Measurements from ENCODE around the gene SLC35C1.

DNA sequence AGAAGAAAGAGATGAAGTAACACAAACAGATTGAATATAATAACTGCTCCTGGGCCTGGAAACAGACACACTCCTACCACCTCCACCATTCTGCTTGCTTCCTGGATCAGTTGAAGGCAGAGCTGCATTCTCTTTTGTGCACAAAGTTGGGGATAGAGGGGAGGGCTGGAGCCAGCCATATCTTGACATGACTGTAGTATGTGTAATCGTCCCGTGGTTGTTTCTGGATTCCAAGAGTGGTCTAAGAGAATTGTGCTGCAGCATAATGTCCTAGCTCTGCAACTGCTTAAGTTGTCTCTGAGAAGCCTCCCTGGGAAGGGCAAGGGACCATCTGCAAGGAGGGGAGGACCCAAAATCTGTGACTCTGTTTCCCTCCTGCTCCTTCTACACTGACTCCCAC lies 45.5 kb downstream of the SLC35C1 start:
- TF ChIP-seq, protein P1, sequence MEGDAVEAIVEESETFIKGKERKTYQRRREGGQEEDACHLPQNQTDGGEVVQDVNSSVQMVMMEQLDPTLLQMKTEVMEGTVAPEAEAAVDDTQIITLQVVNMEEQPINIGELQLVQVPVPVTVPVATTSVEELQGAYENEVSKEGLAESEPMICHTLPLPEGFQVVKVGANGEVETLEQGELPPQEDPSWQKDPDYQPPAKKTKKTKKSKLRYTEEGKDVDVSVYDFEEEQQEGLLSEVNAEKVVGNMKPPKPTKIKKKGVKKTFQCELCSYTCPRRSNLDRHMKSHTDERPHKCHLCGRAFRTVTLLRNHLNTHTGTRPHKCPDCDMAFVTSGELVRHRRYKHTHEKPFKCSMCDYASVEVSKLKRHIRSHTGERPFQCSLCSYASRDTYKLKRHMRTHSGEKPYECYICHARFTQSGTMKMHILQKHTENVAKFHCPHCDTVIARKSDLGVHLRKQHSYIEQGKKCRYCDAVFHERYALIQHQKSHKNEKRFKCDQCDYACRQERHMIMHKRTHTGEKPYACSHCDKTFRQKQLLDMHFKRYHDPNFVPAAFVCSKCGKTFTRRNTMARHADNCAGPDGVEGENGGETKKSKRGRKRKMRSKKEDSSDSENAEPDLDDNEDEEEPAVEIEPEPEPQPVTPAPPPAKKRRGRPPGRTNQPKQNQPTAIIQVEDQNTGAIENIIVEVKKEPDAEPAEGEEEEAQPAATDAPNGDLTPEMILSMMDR (IDR thresholded peaks at IDR 0.05): no peak
- TF ChIP-seq POLR2A (IDR thresholded peaks at IDR 0.05) (no peak), EP300 (IDR thresholded peaks at IDR 0.05; ENCODE audit: low read depth) (no peak)
